HG02623 (cell line): ENCODE data around the gene TPRKB.
A peak's percentile ranks its signal among the peaks of the same experiment; 100 is the strongest.
"Not testable (repeated sequence)": the region's sequence is repeated elsewhere in the genome, so short reads cannot be mapped to it uniquely, and the experiment has no call there.

ENCODE experiments used
- ATAC-seq: cut with Tn5 transposase; IDR thresholded peaks from one replicate; pipeline ENCODE4 v1.9.1; 2021; ENCODE audit warnings: moderate library complexity; ENCODE audit not compliant: unreplicated experiment

TPRKB gene

GRCh38 chr2:73700661-73701447 is 36.3 kb downstream of the TPRKB start:
- ATAC-seq = no peak

GRCh38 chr2:73700131-73700611 is 37.0 kb downstream of the TPRKB start:
- no peak for ATAC-seq

DNA sequence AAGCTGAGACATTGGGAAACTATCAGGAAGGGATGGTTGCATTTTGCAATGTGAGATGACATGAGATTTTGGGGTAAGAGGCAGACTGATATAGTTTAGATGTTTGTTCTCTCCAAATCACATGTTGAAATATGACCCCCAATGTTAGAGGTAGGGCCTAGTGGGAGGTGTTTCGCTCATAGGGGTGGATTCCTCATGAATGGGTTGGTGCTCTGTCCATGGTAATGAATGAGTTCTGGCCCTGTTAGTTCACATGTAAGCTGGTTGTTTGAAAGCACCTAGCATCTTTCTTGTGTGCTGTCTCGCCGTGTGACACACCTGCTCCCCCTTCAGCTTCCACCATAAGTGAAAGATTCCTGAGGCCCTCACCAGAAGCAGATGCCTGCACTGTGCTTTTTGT is 37.7 kb downstream of the TPRKB start:
- no peak for ATAC-seq

DNA sequence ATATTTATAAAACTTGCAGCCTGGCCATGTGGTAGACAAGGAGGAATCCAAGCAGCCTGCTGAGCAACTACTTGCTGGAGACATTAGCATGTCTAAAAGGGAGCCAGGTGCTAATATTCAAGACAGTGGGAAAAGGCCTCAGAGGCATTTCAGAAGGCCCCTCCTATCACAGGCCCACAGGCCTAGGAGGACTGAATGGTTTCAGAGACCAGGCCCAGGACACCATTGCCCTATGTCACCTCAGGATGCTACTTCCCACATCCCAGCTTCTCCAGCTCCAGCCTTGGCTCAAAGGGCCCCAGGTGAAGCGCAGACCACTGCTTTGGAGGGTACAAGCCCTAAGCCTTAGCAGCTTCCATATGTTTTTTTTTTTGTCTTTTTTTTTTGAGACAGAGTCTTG is 39.0 kb downstream of the TPRKB start:
- no peak for ATAC-seq

- ATAC-seq = no peak
Observed at GRCh38 chr2:73697606-73698005, 39.5 kb downstream of the TPRKB start.

GRCh38 chr2:73696985-73697384 is 40.2 kb downstream of the TPRKB start:
- not testable (repeated sequence) for ATAC-seq

DNA sequence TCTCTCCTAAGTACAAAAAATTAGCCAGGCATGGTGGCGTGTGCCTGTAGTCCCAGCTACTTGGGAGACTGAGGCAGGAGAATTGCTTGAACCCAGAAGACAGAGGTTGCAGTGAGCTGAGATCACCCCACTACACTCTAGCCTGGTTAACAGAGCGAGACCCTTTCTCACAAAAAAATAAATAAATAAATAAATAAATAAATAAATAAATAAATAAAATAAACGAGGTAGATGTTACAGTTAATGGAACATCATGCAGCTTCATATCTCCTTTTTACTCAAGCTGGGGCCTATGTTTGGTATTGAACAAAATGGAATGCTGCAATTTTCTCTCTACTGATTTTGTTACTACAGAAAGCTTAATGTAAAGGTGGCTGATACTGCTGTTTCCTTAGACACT is 40.6 kb downstream of the TPRKB start:
- ATAC-seq = not testable (repeated sequence)

DNA sequence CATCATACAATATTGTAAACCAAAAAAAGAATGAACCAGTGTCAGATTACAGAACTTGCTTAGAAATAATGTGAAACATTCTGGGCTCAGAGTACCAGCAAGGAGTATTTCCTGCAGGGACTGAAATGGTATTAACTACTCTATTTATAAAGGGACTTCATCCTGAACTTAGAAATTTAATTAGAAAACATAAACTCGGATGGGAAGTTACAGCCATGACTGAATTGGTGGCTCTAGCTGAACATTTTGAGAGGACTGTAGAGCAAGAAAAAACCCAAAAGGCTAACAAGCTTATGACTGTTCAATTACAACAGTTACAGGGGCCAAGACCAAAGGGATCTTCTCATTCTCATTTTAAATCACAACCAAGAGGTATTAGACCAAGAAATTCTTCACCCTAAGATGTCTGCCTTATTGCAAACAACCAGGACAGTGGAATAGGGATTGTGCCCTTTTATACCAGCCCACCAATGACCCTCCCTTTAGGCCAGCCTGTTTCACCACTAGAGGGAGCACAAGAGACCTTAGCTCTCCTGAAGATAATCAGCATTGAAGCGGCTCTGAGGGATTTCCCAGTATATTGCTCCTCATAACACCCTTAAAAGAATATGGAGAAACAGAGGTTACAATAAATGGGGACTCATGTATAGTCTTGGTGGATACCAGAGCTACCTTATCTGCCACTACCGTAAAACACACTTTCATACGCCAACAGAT is 46.6 kb downstream of the TPRKB start:
- peak; percentile 63 for ATAC-seq

DNA sequence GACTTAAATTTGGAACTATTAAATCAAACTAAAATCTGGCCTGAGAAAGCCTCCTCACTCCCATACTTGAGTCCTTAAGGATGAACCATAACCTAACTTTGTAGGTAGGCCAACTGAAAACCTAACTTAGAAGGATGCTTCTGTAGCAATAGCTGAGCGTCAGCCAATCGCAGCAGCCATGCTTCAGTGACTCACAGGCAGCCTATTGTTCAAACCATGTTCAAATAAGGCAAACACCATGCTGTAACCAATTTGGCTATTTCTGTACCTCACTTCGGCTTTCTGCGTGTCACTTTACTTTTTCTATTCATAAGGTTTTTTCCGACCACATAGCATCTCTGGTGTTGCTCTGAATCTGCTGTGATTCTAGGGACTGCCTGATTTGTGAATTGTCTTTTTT is 48.7 kb downstream of the TPRKB start:
- not testable (repeated sequence) for ATAC-seq

DNA sequence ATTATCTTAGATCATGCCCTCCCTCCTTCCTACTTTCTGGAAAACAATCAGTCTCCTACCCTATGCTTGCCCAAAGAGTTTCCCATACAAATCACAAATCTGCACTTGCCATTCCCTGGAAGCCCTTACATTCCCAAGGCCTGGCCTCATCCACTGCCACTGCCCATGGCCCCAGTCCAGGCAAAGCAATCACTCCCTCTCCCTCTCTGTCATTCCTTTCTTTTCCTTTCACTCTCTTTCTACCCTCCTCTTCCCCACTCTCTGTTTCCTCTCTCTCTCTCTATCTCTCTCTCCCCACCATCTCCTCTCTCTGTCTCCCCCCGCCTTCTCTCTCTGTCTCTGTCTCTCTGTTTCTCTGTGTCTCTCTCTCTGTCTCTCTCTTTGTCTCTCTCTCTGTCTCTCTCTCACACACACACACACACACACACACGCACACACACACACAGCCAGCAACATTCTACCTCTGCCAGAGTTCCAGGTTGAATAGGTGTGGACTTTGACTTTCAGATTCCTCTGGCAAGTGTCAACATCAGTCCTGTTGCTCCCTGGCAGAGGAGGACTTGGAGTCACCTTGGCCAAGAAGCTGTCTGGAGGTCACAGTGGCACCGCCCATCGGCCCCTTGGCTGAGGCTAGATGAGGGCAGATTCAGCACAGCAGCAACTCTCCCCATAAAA is 51.2 kb downstream of the TPRKB start:
- no peak for ATAC-seq

GRCh38 chr2:73684905-73685304 is 52.2 kb downstream of the TPRKB start:
- ATAC-seq = not testable (repeated sequence)

DNA sequence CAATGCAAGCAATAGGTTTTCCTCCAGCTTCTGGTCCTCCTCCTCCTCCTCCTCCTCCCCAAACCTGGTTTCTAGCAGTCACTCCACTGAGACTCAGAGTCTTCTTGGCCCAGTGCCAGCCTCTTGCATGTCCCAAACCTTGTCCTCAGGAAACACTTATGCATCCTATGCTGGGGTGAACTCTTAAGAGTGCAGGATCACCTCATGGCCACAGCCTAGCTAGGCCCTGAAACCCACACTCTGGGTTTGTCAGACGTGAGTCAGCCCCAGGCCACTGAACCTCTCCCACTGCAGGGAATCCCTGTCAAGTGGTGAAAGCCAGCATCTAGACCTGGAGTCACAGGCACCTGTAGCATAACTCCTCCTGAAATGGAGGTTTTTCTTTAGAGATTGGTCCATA is 52.8 kb downstream of the TPRKB start:
- ATAC-seq = not testable (repeated sequence)

GRCh38 chr2:73679951-73680571 is 57.1 kb downstream of the TPRKB start:
- not testable (repeated sequence) for ATAC-seq
